Subcutaneous abdominal adipose tissue (tissue), 5 donors: ENCODE results near the gene DLG2.
A peak's percentile ranks its signal among the peaks of the same experiment; 100 is the strongest.

Experiments
- H3K27ac ChIP-seq: one replicate; pipeline ENCODE4 v1.7.0; 2013; ENCODE audit warnings: low read depth, mild to moderate bottlenecking, inconsistent platforms, low read length, moderate library complexity
- H3K27me3 ChIP-seq, 5 donors: one replicate each; pipeline ENCODE4 v1.7.0; 2013; ENCODE audit warnings: low read length in 5 of 5, inconsistent platforms in 1 of 5; ENCODE audit not compliant: control insufficient read depth in 5 of 5, insufficient read depth in 4 of 5
- H3K36me3 ChIP-seq, 5 donors: one replicate each; pipeline ENCODE4 v1.7.0; 2013; ENCODE audit warnings: low read length in 5 of 5; ENCODE audit not compliant: control insufficient read depth in 5 of 5, insufficient read depth in 5 of 5
- H3K4me1 ChIP-seq, 5 donors: one replicate each; pipeline ENCODE4 v1.7.0; 2013; ENCODE audit warnings: low read length in 5 of 5, mild to moderate bottlenecking in 3 of 5, moderate library complexity in 1 of 5; ENCODE audit not compliant: control insufficient read depth in 5 of 5, insufficient read depth in 5 of 5
- H3K4me3 ChIP-seq, 5 donors: one replicate each; pipeline ENCODE4 v1.7.0; 2013; ENCODE audit warnings: low read length in 5 of 5, low read depth in 1 of 5
- H3K9ac ChIP-seq, 5 donors: one replicate each; pipeline ENCODE4 v1.7.0; 2013; ENCODE audit warnings: low read length in 5 of 5, mild to moderate bottlenecking in 4 of 5, moderate library complexity in 3 of 5
- H3K9me3 ChIP-seq, 5 donors: one replicate each; pipeline ENCODE4 v1.7.0; 2013; ENCODE audit warnings: low read length in 5 of 5; ENCODE audit not compliant: control insufficient read depth in 5 of 5
- donor health status: healthy.
- donor health status: healthy.
- donor health status: healthy.
- donor health status: healthy.
- donor health status: healthy.

The DLG2 gene

DNA sequence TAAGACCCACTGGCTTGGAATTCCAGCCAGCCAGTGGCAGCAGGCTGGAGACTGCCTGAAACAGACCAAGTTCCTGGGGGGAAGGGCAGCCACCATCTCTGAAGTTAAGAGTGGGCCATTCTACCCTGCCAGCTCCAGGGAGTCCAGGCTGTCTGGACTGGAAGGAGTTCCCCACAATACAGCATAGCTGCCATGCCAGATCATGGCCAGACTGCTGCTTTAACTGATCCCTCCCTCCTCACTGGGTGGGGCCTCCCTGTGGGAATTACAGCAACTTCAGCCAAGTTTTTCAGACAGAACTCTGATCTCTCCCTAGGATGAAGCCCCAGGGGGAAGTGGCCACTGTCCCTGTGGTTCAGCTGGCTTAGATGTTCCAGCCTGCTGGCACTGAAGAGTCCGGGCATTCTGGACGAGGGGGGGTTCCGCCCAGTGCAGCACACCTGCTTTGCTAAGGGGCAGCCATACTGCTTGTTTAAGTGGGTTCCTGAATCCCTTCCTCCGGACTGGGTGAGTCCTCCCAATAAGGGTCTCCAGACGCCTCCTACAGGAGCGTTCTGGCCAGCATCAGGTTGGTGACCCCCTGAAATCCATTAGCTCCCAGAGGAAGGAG is 455.4 kb downstream of the DLG2 start:
- peak overlapping the region in 1 of 5 donors; percentile 6 for H3K4me3 ChIP-seq
- peaks cover 4 to 24% (median 12%) of the 10 kb centered on the region in 5 donors for H3K9me3 ChIP-seq
- no peaks in the 10 kb centered on the region for H3K4me1 ChIP-seq
- no peaks in the 10 kb centered on the region for H3K36me3 ChIP-seq
- no peak overlapping the region for H3K27ac ChIP-seq
- no peak overlapping the region for H3K9ac ChIP-seq
- no peaks in the 10 kb centered on the region for H3K27me3 ChIP-seq

GRCh38 chr11:85170184-85170583 is 457.0 kb downstream of the DLG2 start:
- Histone ChIP-seq H3K4me1 (no peaks in the 10 kb centered on the region), H3K27ac (no peak overlapping the region), H3K4me3 (no peak overlapping the region), H3K36me3 (no peaks in the 10 kb centered on the region), H3K27me3 (no peaks in the 10 kb centered on the region), H3K9ac (no peak overlapping the region), H3K9me3 (peaks cover 4 to 17% (median 6%) of the 10 kb centered on the region in 5 donors)

GRCh38 chr11:85167471-85167870 is 459.7 kb downstream of the DLG2 start:
- H3K9ac ChIP-seq = no peak overlapping the region
- no peaks in the 10 kb centered on the region for H3K4me1 ChIP-seq

DNA sequence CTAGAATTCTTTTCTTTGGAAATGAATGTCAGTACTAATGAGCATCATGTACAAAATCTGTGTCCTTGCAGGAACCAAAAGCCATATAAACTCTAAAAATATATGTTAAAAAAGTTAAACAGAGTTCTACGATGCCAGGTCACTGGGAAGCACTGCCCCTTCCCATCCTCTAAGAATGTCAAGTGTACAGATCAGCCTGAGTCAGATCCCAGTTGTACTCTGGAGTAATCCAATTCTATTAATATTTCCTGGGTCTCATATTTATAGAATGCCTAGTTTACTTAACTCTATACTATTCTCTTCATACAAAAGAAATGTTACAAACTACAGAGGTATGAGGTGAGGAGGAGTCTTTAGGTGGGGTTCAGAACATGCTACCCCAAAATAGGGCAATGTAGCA is 460.1 kb downstream of the DLG2 start:
- H3K36me3 ChIP-seq = no peaks in the 10 kb centered on the region
- H3K27me3 ChIP-seq = no peaks in the 10 kb centered on the region
- H3K9ac ChIP-seq = no peak overlapping the region
- H3K27ac ChIP-seq = no peak overlapping the region
- H3K9me3 ChIP-seq = peaks cover 0 to 4% (median 1%) of the 10 kb centered on the region in 5 donors
- no peaks in the 10 kb centered on the region for H3K4me1 ChIP-seq
- H3K4me3 ChIP-seq = no peak overlapping the region

More at GRCh38 chr11:85167471-85167870, 459.7 kb downstream of the DLG2 start:
- H3K27ac ChIP-seq = no peak overlapping the region
- H3K4me3 ChIP-seq = no peak overlapping the region
- H3K27me3 ChIP-seq = no peaks in the 10 kb centered on the region
- H3K9me3 ChIP-seq = peaks cover 0 to 4% (median 3%) of the 10 kb centered on the region in 5 donors
- H3K36me3 ChIP-seq = no peaks in the 10 kb centered on the region

DNA sequence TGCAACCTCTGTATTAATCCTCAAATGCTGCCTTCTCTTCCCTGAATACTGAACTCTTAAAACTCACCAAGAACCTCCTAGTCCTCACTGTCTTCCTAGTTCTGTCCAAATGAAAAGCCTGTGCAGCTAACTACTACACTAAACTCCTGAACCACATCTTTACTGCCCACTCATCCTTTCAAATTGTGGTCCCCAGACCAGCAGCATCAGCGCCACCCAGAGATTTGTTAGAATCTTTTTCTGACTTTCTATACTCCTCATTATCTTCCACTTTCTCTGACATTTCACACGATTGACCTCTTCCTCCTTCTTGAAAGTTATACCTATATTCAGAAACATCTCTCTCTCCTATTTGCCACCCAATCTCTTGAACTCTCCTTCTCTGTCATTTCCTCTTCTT is 461.3 kb downstream of the DLG2 start:
- Histone ChIP-seq H3K4me1 (no peaks in the 10 kb centered on the region), H3K9me3 (peaks cover 0 to 7% (median 0%) of the 10 kb centered on the region in 5 donors), H3K27ac (no peak overlapping the region), H3K36me3 (no peaks in the 10 kb centered on the region), H3K9ac (no peak overlapping the region), H3K4me3 (no peak overlapping the region), H3K27me3 (no peaks in the 10 kb centered on the region)

GRCh38 chr11:85164743-85165142 is 462.4 kb downstream of the DLG2 start:
- Histone ChIP-seq H3K9me3 (peaks cover 0 to 10% (median 0%) of the 10 kb centered on the region in 5 donors), H3K36me3 (no peaks in the 10 kb centered on the region), H3K9ac (no peak overlapping the region), H3K27me3 (no peaks in the 10 kb centered on the region), H3K4me3 (no peak overlapping the region), H3K27ac (no peak overlapping the region), H3K4me1 (no peaks in the 10 kb centered on the region)

DNA sequence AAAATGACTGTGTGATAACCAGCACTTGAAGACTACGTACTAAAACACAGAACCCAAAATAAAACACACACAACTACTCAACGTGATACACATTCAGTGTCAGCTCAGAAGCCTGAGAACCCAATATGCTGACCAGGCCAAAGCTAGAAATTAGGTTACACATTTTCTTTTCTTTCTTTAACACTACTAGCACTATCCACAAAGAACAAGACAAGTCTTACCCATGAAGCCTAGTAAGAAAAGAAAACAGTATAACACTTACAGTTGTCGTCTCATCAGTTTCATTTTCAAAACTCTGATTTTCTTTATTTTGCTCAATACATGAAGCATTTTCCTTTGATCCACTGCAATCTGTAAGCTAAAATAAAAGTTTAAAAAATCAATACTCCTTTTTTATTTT is 472.9 kb downstream of the DLG2 start:
- Histone ChIP-seq H3K27me3 (no peaks in the 10 kb centered on the region), H3K9ac (no peak overlapping the region), H3K36me3 (peaks cover 0 to 3% (median 0%) of the 10 kb centered on the region in 5 donors), H3K4me1 (no peaks in the 10 kb centered on the region), H3K9me3 (peaks cover 0 to 4% (median 0%) of the 10 kb centered on the region in 5 donors), H3K4me3 (no peak overlapping the region), H3K27ac (no peak overlapping the region)

DNA sequence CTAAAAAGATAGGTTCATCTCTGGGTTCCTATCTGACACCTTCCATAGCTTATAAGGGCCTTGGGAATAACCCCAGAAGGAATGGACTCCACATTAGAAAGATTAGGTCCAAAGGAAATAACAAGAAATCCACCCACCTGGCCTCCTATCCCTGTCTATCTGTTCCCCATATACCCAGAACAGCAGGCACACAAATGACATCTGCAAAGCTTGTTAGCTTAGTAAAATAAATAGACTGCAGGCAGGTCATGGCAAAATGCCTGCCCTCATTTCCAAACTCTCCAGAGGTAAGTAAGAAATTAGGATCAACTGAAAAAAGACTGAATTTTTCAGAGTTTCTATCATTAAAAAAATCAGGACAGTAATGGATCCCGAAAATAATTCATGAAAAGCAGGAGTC is 489.5 kb downstream of the DLG2 start:
- Histone ChIP-seq H3K9me3 (peaks cover 0 to 6% (median 0%) of the 10 kb centered on the region in 5 donors), H3K4me3 (no peak overlapping the region), H3K4me1 (no peaks in the 10 kb centered on the region), H3K27ac (no peak overlapping the region), H3K9ac (no peak overlapping the region), H3K27me3 (no peaks in the 10 kb centered on the region), H3K36me3 (no peaks in the 10 kb centered on the region)

GRCh38 chr11:85133636-85134035 is 493.5 kb downstream of the DLG2 start:
- Histone ChIP-seq H3K4me1 (no peaks in the 10 kb centered on the region), H3K9ac (no peak overlapping the region), H3K4me3 (no peak overlapping the region), H3K9me3 (no peaks in the 10 kb centered on the region), H3K36me3 (no peaks in the 10 kb centered on the region), H3K27me3 (no peaks in the 10 kb centered on the region), H3K27ac (no peak overlapping the region)

DNA sequence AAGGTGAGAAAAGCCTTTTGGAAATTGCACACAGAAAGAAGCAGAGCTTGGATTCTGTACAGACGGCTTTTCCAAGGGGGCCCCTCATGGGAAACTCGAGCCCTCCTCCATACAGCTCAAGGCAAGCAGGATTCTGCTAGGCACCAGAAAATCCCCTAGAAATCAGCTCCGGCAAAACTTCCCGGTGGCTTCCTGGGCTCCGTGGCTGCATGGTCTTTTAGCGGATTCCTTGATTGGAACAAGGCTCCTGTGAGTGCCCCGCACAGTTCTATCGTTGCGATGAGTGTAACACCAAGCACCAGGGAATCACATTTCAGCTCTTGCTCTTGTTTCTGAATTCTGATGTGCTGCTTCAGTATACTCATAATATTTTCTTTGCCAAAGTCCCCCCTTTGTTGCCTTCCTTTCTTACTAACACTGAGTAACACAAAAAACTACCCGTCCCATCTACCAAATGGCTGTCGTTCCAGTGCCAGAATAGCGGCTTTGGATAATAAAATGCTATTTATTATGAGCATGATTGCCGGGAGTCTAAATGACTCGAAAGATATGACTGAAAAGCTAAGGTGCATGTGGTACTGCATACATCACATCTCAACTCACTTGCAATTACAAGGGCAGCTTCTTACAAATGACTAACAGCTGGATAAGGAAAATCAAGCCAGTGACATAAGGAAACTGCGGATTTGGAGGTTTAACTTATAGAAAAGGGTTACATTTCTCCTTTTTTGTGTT is 494.1 kb downstream of the DLG2 start:
- Histone ChIP-seq H3K27ac (no peak overlapping the region), H3K9ac (no peak overlapping the region), H3K27me3 (no peaks in the 10 kb centered on the region), H3K4me3 (no peak overlapping the region), H3K9me3 (no peaks in the 10 kb centered on the region), H3K36me3 (no peaks in the 10 kb centered on the region), H3K4me1 (no peaks in the 10 kb centered on the region)
